Inflammatory macrophage (primary cell): ENCODE data around the gene CPTP.

Experiments
- DNase-seq, 2 donors: peaks; one replicate each; pipeline ENCODE4 v3.0.0-alpha.2; 2020 to 2022

Gene CPTP

GRCh38 chr1:1336931-1337792 lies 12.6 kb downstream of the CPTP start:
- DNase-seq, result no peak

- no peak for DNase-seq
Observed at GRCh38 chr1:1337793-1338147, 13.2 kb downstream of the CPTP start.

- no peak for DNase-seq
Observed at GRCh38 chr1:1338278-1338677, 13.7 kb downstream of the CPTP start.

GRCh38 chr1:1340185-1340584 lies 15.6 kb downstream of the CPTP start:
- no peak for DNase-seq

GRCh38 chr1:1340791-1341548 lies 16.4 kb downstream of the CPTP start:
- no peak for DNase-seq

- no peak for DNase-seq
Observed at GRCh38 chr1:1341549-1342021, 17.0 kb downstream of the CPTP start.

GRCh38 chr1:1342061-1342562 lies 17.5 kb downstream of the CPTP start:
- no peak for DNase-seq

- no peak for DNase-seq
Observed at GRCh38 chr1:1342584-1343115, 18.0 kb downstream of the CPTP start.

- DNase-seq, result no peak
Observed at GRCh38 chr1:1343811-1344421, 19.3 kb downstream of the CPTP start.

- peak in 1 of 2 donors; percentile 13 for DNase-seq
Observed at GRCh38 chr1:1344655-1345361, 20.2 kb downstream of the CPTP start.

- DNase-seq, result no peak
Observed at GRCh38 chr1:1345384-1345783, 20.8 kb downstream of the CPTP start.

GRCh38 chr1:1345860-1346500 lies 21.4 kb downstream of the CPTP start:
- no peak for DNase-seq

- DNase-seq, result no peak
Observed at GRCh38 chr1:1346501-1346890, 21.9 kb downstream of the CPTP start.

- DNase-seq, result no peak
Observed at GRCh38 chr1:1347026-1347595, 22.5 kb downstream of the CPTP start.

- DNase-seq, result no peak
Observed at GRCh38 chr1:1347663-1348419, 23.2 kb downstream of the CPTP start.

- DNase-seq, result no peak
Observed at GRCh38 chr1:1348420-1349255, 24.0 kb downstream of the CPTP start.

- peak; percentile 36 to 75 for DNase-seq
Observed at GRCh38 chr1:1349256-1350012, 24.8 kb downstream of the CPTP start, which contains the start of gene DVL1. DVL1 (minus strand) TSS chr1:1349418; CDS start chr1:1349065, 353 bp downstream.

GRCh38 chr1:1351511-1352427 lies 27.2 kb downstream of the CPTP start:
- no peak for DNase-seq
